A549 (cell line): ENCODE data around the gene MGAT5B.

Experiments
- CEBPB ChIP-seq, 2 experiments: fragments of >200 bp in 1 of 2; sonication (Bioruptor Twin) in 1 of 2; formaldehyde crosslinking in 1 of 2; IDR thresholded peaks; 2 replicates each; pipeline ENCODE4 v1.6.1; 2012 to 2016
- CTCF ChIP-seq: fragments of >200 bp; sonication (Bioruptor Twin); formaldehyde crosslinking; IDR thresholded peaks from 3 replicates; pipeline ENCODE4 v1.5.1; 2016
- EP300 ChIP-seq, 2 experiments: fragments of >200 bp; sonication (Bioruptor Twin); formaldehyde crosslinking; IDR thresholded peaks; 2 replicates in 1 of 2; 3 replicates in 1 of 2; pipeline ENCODE4 v1.6.1; 2016 to 2017
- JUN ChIP-seq, 2 experiments: fragments of >200 bp; sonication (Bioruptor Twin); formaldehyde crosslinking; IDR thresholded peaks; 2 replicates in 1 of 2; 3 replicates in 1 of 2; pipeline ENCODE4 v1.6.1; 2016 to 2017
- KDM5A ChIP-seq: fragments of 200-600 bp; sonication (generic); IDR thresholded peaks from 2 replicates; pipeline ENCODE4 v1.6.1; 2016; ENCODE audit warnings: antibody characterized with exemption, mild to moderate bottlenecking
- MAFK ChIP-seq: fragments of 450-650 bp; IDR thresholded peaks from 2 replicates; pipeline ENCODE4 v1.6.1; 2014; ENCODE audit not compliant: partially characterized antibody
- POLR2A ChIP-seq: IDR thresholded peaks from 2 replicates; pipeline ENCODE4 v1.6.1; 2012; ENCODE audit warnings: mild to moderate bottlenecking, low read length
- RARB ChIP-seq: fragments of 250-450 bp; sonication (Bioruptor Pico); IDR thresholded peaks from 2 replicates; pipeline ENCODE4 v1.8.0; 2021; ENCODE audit warnings: mild to moderate bottlenecking, moderate library complexity
- REST ChIP-seq: fragments of 200-600 bp; sonication (generic); IDR thresholded peaks from 2 replicates; pipeline ENCODE4 v1.6.1; 2016; ENCODE audit warnings: antibody characterized with exemption, mild to moderate bottlenecking, moderate library complexity
- RFX5 ChIP-seq: fragments of 450-650 bp; IDR thresholded peaks from 2 replicates; pipeline ENCODE4 v1.7.1; 2014; ENCODE audit warnings: antibody characterized with exemption, mild to moderate bottlenecking, moderate library complexity
- RNF2 ChIP-seq: fragments of 200-600 bp; sonication (generic); IDR thresholded peaks from 2 replicates; pipeline ENCODE4 v1.6.1; 2016; ENCODE audit warnings: low read depth, mild to moderate bottlenecking, antibody characterized with exemption, moderate library complexity, borderline replicate concordance
- USF2 ChIP-seq: fragments of 450-650 bp; IDR thresholded peaks from 2 replicates; pipeline ENCODE4 v1.6.1; 2014; ENCODE audit warnings: antibody characterized with exemption

- no peak; a peak in 1 of 5 replicates for TF ChIP-seq JUN (IDR thresholded peaks at IDR 0.05)
- no peak for TF ChIP-seq POLR2A
- no peak for TF ChIP-seq RFX5
- no peak for TF ChIP-seq USF2
- TF ChIP-seq CTCF, result no peak
- TF ChIP-seq EP300 (IDR thresholded peaks at IDR 0.05), result no peak
- TF ChIP-seq KDM5A, result no peak
- no peak for TF ChIP-seq REST
- TF ChIP-seq CEBPB (IDR thresholded peaks at IDR 0.05), result no peak
- TF ChIP-seq RNF2, result no peak
- TF ChIP-seq RARB (CRISPR knock-in tag), result no peak
- TF ChIP-seq MAFK, result no peak
Observed at GRCh38 chr17:76866774-76867577, 1.2 kb upstream of the MGAT5B start.
